Endodermal cell (in vitro differentiated cells): ENCODE data around the gene OGFR. TPM values are rescaled to one million over a fixed set of nuclear protein-coding genes. Genes with fewer than 3 reads are reported as not detected.

Source experiments
- DNase-seq: peaks from one replicate; pipeline ENCODE4 v3.0.0-alpha.2; 2017
- H3K27ac ChIP-seq: 2 replicates; pipeline ENCODE4 v1.5.1; 2013; ENCODE audit warnings: mild to moderate bottlenecking, low read depth, low read length, moderate library complexity
- H3K27me3 ChIP-seq: 2 replicates; pipeline ENCODE4 v1.6.1; 2013; ENCODE audit warnings: mild to moderate bottlenecking, low read length, moderate library complexity; ENCODE audit not compliant: insufficient read depth, control insufficient read depth, poor library complexity, severe bottlenecking
- H3K36me3 ChIP-seq: 2 replicates; pipeline ENCODE4 v1.7.0; 2013; ENCODE audit warnings: mild to moderate bottlenecking, low read length, moderate library complexity; ENCODE audit not compliant: control insufficient read depth, insufficient read depth
- H3K4me1 ChIP-seq: one replicate; pipeline ENCODE4 v1.7.0; 2013; ENCODE audit warnings: low read length; ENCODE audit not compliant: control insufficient read depth, insufficient read depth
- H3K4me3 ChIP-seq: 2 replicates; pipeline ENCODE4 v1.5.1; 2013; ENCODE audit warnings: mild to moderate bottlenecking, low read length, moderate library complexity
- H3K9ac ChIP-seq: 2 replicates; pipeline ENCODE4 v1.6.1; 2013; ENCODE audit warnings: mild to moderate bottlenecking, low read length, moderate library complexity; ENCODE audit not compliant: poor library complexity, severe bottlenecking; ENCODE audit errors: extremely low read depth
- H3K9me3 ChIP-seq: 2 replicates; pipeline ENCODE4 v1.6.1; 2013; ENCODE audit warnings: mild to moderate bottlenecking, low read length, moderate library complexity; ENCODE audit not compliant: control insufficient read depth
- H3K27ac Mint-ChIP-seq: 2 replicates; pipeline ENCODE4 v1.8.0; 2020; ENCODE audit warnings: mixed read lengths
- H3K27me3 Mint-ChIP-seq: 2 replicates; pipeline ENCODE4 v1.8.0; 2021; ENCODE audit warnings: mild to moderate bottlenecking, mixed read lengths; ENCODE audit not compliant: insufficient read depth
- H3K36me3 Mint-ChIP-seq: 2 replicates; pipeline ENCODE4 v1.8.0; 2020; ENCODE audit warnings: low read depth, mixed read lengths
- H3K4me1 Mint-ChIP-seq: 2 replicates; pipeline ENCODE4 v1.8.0; 2020; ENCODE audit warnings: mixed read lengths
- H3K4me3 Mint-ChIP-seq: 2 replicates; pipeline ENCODE4 v1.8.0; 2020; ENCODE audit warnings: mild to moderate bottlenecking, moderate library complexity, mixed read lengths
- H3K9me3 Mint-ChIP-seq: 2 replicates; pipeline ENCODE4 v1.8.0; 2020; ENCODE audit warnings: mild to moderate bottlenecking, mixed read lengths
- WGBS, 2 experiments: methylation state at CpG; one replicate each; pipeline versions ENCODE4 v1.1.5 to v1.1.7; 2013; ENCODE audit warnings: missing lambda C conversion rate in 2 of 2, mixed read lengths in 1 of 2; ENCODE audit not compliant: insufficient coverage in 1 of 2, insufficient read length in 1 of 2; 5-methylcytosine and 5-hydroxymethylcytosine counted together
- total RNA-seq, 2 donors: library from RNA; stranded (reverse); fragmentation: NEBNext Ultra II Directional in 1 of 2; extraction: Animal tissue kit (Norgen Biotek cat#: 25700) in 1 of 2; gene quantifications; 2 replicates in 1 of 2; 3 replicates in 1 of 2; pipeline ENCODE4 v1.2.1, GENCODE V29; 2021
- TF ChIP-seq, protein P1 (sequence below): fragments of 200-600 bp; sonication (generic); conservative IDR thresholded peaks from 2 replicates; pipeline ENCODE4 v1.5.0; 2021; ENCODE audit warnings: antibody characterized with exemption, mild to moderate bottlenecking

The OGFR gene
- total RNA-seq, 2 donors from 2014 or later = 28.1 to 28.5 TPM

DNA sequence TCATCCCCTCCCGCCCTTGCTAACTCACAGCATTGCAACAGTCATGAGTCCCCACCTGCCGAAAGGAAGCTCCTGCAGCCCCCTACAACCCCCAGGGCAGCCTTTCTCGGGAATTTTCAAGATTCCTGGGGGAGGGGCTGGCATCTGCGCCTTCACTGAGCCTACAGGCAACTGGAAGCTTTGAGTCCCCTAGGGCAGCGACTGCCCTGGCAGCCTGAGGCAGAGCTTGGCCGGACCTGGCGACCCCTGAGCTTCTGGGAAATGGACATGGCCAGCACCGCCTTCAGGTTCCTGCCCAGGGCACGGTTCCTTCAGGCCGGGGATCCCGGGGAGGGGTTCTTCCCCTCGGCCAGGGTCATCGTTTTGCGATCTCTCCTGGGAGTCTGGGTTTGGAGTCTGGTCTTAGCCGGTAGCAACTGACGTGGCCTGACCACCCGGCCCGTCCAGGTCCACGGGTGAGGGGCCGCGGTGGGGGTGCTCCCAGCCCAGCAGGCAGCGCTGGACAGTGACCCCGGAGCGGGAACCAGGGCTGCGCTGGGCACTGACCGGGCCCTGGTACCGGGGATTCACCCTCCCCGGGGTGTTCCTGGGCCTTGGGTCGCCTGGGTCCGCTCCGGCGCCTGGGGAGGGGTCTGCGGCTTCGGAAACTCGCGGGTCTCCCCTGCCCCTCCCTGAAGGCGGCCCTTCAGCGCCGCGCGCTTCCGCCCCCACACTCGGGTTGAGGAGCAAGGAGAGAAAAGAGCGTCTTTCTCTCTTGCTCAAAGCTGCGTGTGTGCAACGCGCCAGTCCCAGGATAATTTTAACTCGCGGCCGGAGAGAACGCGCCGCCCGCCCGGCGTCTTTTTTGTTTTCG, 11.6 kb downstream of the OGFR start:
- no peaks in the 10 kb centered on the region for H3K4me1 ChIP-seq
- peaks cover 4% of the 10 kb centered on the region for H3K36me3 ChIP-seq
- peak overlapping the region; percentile 54 for H3K4me3 Mint-ChIP-seq
- peaks cover 15% of the 10 kb centered on the region for H3K27me3 Mint-ChIP-seq
- no peaks in the 10 kb centered on the region for H3K9me3 ChIP-seq
- H3K4me3 ChIP-seq = peak overlapping the region; percentile 79
- H3K27ac Mint-ChIP-seq = peak overlapping the region; percentile 92
- no peaks in the 10 kb centered on the region for H3K9me3 Mint-ChIP-seq
- 1 to 3% methylated on average over 32 to 57 of the region's 57 CpGs for WGBS, 2 experiments
- H3K9ac ChIP-seq = peak overlapping the region; percentile 80
- H3K4me1 Mint-ChIP-seq = peaks cover 14% of the 10 kb centered on the region
- peaks cover 4% of the 10 kb centered on the region for H3K36me3 Mint-ChIP-seq
- DNase-seq = peak; percentile 94
- H3K27ac ChIP-seq = no peak overlapping the region
- TF ChIP-seq, protein P1, sequence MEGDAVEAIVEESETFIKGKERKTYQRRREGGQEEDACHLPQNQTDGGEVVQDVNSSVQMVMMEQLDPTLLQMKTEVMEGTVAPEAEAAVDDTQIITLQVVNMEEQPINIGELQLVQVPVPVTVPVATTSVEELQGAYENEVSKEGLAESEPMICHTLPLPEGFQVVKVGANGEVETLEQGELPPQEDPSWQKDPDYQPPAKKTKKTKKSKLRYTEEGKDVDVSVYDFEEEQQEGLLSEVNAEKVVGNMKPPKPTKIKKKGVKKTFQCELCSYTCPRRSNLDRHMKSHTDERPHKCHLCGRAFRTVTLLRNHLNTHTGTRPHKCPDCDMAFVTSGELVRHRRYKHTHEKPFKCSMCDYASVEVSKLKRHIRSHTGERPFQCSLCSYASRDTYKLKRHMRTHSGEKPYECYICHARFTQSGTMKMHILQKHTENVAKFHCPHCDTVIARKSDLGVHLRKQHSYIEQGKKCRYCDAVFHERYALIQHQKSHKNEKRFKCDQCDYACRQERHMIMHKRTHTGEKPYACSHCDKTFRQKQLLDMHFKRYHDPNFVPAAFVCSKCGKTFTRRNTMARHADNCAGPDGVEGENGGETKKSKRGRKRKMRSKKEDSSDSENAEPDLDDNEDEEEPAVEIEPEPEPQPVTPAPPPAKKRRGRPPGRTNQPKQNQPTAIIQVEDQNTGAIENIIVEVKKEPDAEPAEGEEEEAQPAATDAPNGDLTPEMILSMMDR = no peak
- H3K27me3 ChIP-seq = no peaks in the 10 kb centered on the region

DNA sequence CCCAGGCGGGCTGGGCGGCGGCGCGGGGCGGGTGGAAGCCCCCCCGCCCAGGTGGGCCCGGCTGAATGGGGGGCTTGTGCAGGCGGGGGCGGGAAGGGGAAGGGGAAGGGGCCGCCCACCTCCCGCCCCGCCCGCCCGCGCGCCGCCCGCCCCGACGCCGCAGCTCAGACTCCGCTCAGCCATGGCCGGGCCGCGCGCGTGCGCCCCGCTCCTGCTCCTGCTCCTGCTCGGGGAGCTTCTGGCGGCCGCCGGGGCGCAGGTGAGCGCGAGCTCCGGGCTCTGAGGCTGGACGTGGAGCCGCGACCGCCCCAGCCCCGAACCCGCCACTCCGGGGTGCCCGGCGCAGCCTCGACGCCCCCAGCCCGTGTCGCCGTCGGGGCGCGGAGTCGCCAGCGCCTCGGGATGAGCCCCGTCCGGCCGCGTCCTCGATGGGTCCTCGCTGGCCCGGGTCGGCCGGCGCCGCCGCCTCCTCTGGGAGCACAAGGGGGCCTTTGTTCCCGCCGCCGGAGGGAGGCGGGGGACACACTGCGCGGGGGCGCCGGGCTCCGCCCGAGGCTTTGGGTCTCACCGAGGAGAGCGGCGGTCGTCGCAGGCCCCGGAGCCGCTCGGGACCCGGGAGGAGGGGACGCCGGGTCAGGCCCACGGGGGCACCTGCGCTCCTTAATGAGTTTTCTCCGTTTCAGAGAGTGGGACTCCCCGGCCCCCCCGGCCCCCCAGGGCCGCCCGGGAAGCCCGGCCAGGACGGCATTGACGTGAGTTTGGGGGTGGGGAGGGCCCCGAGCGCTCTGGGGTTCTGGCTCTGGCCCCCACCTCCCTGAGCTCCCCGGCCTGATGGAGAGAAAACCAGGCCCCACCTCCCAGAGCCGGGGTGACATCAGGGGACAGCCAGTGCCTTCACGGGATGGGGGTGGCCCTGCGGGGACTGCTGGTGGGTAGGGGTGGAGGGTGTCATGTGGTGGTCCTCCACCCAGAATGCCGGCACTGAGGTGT, 12.5 kb downstream of the OGFR start, which contains the start of gene COL9A3:
COL9A3 (plus strand) TSS at position 167 of the 990 bp plus-strand sequence; CDS start at position 182, 15 bp downstream.
- no peaks in the 10 kb centered on the region for H3K9me3 Mint-ChIP-seq
- H3K4me3 ChIP-seq = peak within 1 kb of the TSS; percentile 79
- H3K9me3 ChIP-seq = no peaks in the 10 kb centered on the region
- peak within 1 kb of the TSS; percentile 54 for H3K4me3 Mint-ChIP-seq
- peaks cover 14% of the 10 kb centered on the region for H3K4me1 Mint-ChIP-seq
- WGBS, 2 experiments = 3 to 12% methylated on average over 21 to 108 of the region's 108 CpGs
- TF ChIP-seq, protein P1 = no peak
- no peak within 1 kb of the TSS for H3K27ac ChIP-seq
- no peaks in the 10 kb centered on the region for H3K4me1 ChIP-seq
- DNase-seq = peak; percentile 73
- peaks cover 15% of the 10 kb centered on the region for H3K27me3 Mint-ChIP-seq
- peaks cover 1% of the 10 kb centered on the region for H3K36me3 Mint-ChIP-seq
- H3K9ac ChIP-seq = peak within 1 kb of the TSS; percentile 80
- peak within 1 kb of the TSS; percentile 92 for H3K27ac Mint-ChIP-seq
- no peaks in the 10 kb centered on the region for H3K27me3 ChIP-seq
- no peaks in the 10 kb centered on the region for H3K36me3 ChIP-seq

DNA sequence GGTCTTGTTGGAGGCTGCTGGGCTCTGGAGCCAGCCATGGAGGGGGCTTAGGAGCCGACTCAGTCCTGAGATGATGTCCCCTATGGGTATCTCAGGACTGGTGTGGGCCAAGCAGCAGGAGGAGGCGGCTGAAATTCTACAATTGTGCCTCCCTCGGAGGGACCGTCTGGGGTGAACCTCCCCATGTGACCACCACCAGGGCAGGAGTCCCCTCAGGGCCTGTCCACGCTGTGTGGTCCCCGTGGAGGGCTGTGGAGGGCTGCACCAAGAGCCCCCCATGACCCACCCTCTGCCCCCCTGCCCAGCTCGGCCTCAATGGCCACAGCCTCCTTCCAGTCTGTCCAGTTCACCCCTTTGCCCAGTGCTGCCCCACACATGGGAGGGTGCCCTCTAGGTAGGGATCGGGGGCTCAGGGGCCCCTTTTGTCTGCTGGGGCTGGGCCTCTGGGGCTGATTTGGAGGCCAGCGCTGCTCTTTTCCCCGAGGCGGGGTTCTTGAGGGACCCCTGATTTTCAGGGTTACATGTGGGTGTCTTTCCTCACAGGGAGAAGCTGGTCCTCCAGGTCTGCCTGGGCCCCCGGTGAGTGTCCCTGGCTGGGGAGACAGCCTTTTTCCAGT, 13.4 kb downstream of the OGFR start:
- Histone ChIP-seq H3K9me3 (no peaks in the 10 kb centered on the region), H3K4me1 (no peaks in the 10 kb centered on the region), H3K4me3 (peak overlapping the region; percentile 78), H3K9ac (peak overlapping the region; percentile 34), H3K36me3 (peaks cover 5% of the 10 kb centered on the region), H3K27me3 (no peaks in the 10 kb centered on the region), H3K27ac (peak overlapping the region; percentile 29)
- TF ChIP-seq, protein P1 = no peak
- peak overlapping the region; percentile 46 for H3K4me3 Mint-ChIP-seq
- H3K36me3 Mint-ChIP-seq = peaks cover 1% of the 10 kb centered on the region
- peaks cover 18% of the 10 kb centered on the region for H3K4me1 Mint-ChIP-seq
- H3K9me3 Mint-ChIP-seq = no peaks in the 10 kb centered on the region
- H3K27ac Mint-ChIP-seq = no peak overlapping the region
- peaks cover 15% of the 10 kb centered on the region for H3K27me3 Mint-ChIP-seq
- no peak for DNase-seq
- WGBS, 2 experiments = 89 to 92% methylated on average over 11 to 12 of the region's 12 CpGs
